HFF-Myc (cell line): Measurements from ENCODE around the gene FABP2.

ENCODE experiments used
- DNase-seq: peaks from one replicate; pipeline ENCODE4 v3.0.0-alpha.2; 2011; ENCODE audit warnings: low read depth; ENCODE audit errors: extremely low read depth
- H3K4me3 ChIP-seq: replicated peaks from 2 replicates; pipeline ENCODE4 v1.5.1; 2011; ENCODE audit warnings: low read depth, mild to moderate bottlenecking, control low read depth, low read length
- CTCF ChIP-seq: IDR thresholded peaks from 2 replicates; pipeline ENCODE4 v1.5.1; 2012; ENCODE audit warnings: mild to moderate bottlenecking, low read depth, low read length, control low read depth; ENCODE audit errors: missing control alignments

FABP2 gene

GRCh38 chr4:119268466-119268865 is 53.5 kb downstream of the FABP2 start:
- TF ChIP-seq CTCF, result no peak
- no peak overlapping the region for H3K4me3 ChIP-seq
- no peak for DNase-seq
